Liver (tissue), 3 donors: ENCODE measurements around the gene ZMYM2.

Source experiments
- FOXA2 ChIP-seq: IDR thresholded peaks from 2 replicates; pipeline ENCODE4 v1.6.1; 2016; ENCODE audit warnings: antibody characterized with exemption
- GABPA ChIP-seq, 2 donors: IDR thresholded peaks in 1 of 2; conservative IDR thresholded peaks in 1 of 2; 2 replicates each; pipeline ENCODE4 v1.6.1; 2016; ENCODE audit warnings: antibody characterized with exemption in 2 of 2, mild to moderate bottlenecking in 1 of 2, moderate library complexity in 1 of 2
- JUND ChIP-seq, 2 donors: IDR thresholded peaks; 2 replicates each; pipeline ENCODE4 v1.6.1; 2016; ENCODE audit warnings: antibody characterized with exemption in 2 of 2
- RAD21 ChIP-seq, 2 donors: IDR thresholded peaks; 2 replicates each; pipeline ENCODE4 v1.6.1; 2016; ENCODE audit warnings: antibody characterized with exemption in 2 of 2, mild to moderate bottlenecking in 2 of 2
- SP1 ChIP-seq: IDR thresholded peaks from 2 replicates; pipeline ENCODE4 v1.6.1; 2018; ENCODE audit warnings: antibody characterized with exemption, mild to moderate bottlenecking
- TAF1 ChIP-seq: conservative IDR thresholded peaks from 2 replicates; pipeline ENCODE4 v1.6.1; 2016; ENCODE audit warnings: antibody characterized with exemption, mild to moderate bottlenecking
- YY1 ChIP-seq: IDR thresholded peaks from 2 replicates; pipeline ENCODE4 v1.6.1; 2016; ENCODE audit warnings: antibody characterized with exemption, mild to moderate bottlenecking
- TF ChIP-seq, protein P1 (sequence below): fragments of 150-350 bp; IDR thresholded peaks from 2 replicates; pipeline ENCODE4 v1.5.1; 2017; ENCODE audit warnings: improper control_type of control experiment, low read depth, low read length; ENCODE audit not compliant: missing input control
- TF ChIP-seq, protein P2 (sequence below): IDR thresholded peaks from 2 replicates; pipeline ENCODE4 v1.6.1; 2016; ENCODE audit warnings: antibody characterized with exemption, mild to moderate bottlenecking
- TF ChIP-seq, protein P3 (sequence below): IDR thresholded peaks from 2 replicates; pipeline ENCODE4 v1.6.1; 2016; ENCODE audit warnings: antibody characterized with exemption
- TF ChIP-seq, protein P4 (sequence below): IDR thresholded peaks from 2 replicates; pipeline ENCODE4 v1.6.1; 2016; ENCODE audit warnings: antibody characterized with exemption
- donor health status: healthy.
- donor health status: healthy.

DNA sequence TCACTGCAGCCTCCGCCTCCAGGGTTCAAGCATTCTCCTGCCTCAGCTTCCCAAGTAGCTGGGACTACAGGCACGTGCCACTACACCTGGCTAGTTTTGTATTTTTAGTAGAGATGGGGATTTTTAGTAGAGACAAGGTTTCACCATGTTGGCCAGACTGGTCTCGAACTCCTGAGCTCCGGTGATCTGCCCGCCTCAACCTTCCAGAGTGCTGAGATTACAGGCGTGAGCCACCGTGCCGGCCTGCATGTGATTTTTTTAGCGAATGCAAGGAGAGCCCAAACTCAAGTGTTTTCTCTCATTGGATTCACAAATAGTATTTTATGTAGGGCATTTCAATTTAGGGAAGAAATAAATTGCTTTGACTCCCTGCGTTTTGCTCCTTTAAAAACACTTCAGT, 4.4 kb downstream of the ZMYM2 start:
- TF ChIP-seq, protein P1, sequence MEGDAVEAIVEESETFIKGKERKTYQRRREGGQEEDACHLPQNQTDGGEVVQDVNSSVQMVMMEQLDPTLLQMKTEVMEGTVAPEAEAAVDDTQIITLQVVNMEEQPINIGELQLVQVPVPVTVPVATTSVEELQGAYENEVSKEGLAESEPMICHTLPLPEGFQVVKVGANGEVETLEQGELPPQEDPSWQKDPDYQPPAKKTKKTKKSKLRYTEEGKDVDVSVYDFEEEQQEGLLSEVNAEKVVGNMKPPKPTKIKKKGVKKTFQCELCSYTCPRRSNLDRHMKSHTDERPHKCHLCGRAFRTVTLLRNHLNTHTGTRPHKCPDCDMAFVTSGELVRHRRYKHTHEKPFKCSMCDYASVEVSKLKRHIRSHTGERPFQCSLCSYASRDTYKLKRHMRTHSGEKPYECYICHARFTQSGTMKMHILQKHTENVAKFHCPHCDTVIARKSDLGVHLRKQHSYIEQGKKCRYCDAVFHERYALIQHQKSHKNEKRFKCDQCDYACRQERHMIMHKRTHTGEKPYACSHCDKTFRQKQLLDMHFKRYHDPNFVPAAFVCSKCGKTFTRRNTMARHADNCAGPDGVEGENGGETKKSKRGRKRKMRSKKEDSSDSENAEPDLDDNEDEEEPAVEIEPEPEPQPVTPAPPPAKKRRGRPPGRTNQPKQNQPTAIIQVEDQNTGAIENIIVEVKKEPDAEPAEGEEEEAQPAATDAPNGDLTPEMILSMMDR: no peak
- no peak for TF ChIP-seq YY1
- no peak for TF ChIP-seq GABPA (IDR thresholded peaks at IDR 0.05 in 1 of 2, conservative IDR thresholded peaks at IDR 0.05 in 1 of 2)
- TF ChIP-seq TAF1: no peak
- TF ChIP-seq, protein P2, sequence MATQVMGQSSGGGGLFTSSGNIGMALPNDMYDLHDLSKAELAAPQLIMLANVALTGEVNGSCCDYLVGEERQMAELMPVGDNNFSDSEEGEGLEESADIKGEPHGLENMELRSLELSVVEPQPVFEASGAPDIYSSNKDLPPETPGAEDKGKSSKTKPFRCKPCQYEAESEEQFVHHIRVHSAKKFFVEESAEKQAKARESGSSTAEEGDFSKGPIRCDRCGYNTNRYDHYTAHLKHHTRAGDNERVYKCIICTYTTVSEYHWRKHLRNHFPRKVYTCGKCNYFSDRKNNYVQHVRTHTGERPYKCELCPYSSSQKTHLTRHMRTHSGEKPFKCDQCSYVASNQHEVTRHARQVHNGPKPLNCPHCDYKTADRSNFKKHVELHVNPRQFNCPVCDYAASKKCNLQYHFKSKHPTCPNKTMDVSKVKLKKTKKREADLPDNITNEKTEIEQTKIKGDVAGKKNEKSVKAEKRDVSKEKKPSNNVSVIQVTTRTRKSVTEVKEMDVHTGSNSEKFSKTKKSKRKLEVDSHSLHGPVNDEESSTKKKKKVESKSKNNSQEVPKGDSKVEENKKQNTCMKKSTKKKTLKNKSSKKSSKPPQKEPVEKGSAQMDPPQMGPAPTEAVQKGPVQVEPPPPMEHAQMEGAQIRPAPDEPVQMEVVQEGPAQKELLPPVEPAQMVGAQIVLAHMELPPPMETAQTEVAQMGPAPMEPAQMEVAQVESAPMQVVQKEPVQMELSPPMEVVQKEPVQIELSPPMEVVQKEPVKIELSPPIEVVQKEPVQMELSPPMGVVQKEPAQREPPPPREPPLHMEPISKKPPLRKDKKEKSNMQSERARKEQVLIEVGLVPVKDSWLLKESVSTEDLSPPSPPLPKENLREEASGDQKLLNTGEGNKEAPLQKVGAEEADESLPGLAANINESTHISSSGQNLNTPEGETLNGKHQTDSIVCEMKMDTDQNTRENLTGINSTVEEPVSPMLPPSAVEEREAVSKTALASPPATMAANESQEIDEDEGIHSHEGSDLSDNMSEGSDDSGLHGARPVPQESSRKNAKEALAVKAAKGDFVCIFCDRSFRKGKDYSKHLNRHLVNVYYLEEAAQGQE: no peak
- TF ChIP-seq RAD21 (IDR thresholded peaks at IDR 0.05): no peak
- TF ChIP-seq SP1: no peak
- no peak for TF ChIP-seq FOXA2
- no peak for TF ChIP-seq JUND (IDR thresholded peaks at IDR 0.05)
- TF ChIP-seq, protein P3, sequence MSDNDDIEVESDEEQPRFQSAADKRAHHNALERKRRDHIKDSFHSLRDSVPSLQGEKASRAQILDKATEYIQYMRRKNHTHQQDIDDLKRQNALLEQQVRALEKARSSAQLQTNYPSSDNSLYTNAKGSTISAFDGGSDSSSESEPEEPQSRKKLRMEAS: no peak
- TF ChIP-seq, protein P4, sequence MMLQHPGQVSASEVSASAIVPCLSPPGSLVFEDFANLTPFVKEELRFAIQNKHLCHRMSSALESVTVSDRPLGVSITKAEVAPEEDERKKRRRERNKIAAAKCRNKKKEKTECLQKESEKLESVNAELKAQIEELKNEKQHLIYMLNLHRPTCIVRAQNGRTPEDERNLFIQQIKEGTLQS: no peak
